Stomach smooth muscle (tissue), 2 donors: Measurements from ENCODE around the gene ABCD4.

Experiments
- H3K27ac ChIP-seq: one replicate; pipeline ENCODE4 v1.7.0; 2013; ENCODE audit warnings: mild to moderate bottlenecking, low read length, inconsistent platforms
- H3K27me3 ChIP-seq, 2 donors: one replicate each; pipeline ENCODE4 v1.7.0; 2013; ENCODE audit warnings: low read length in 2 of 2; ENCODE audit not compliant: insufficient read depth in 2 of 2, control insufficient read depth in 1 of 2
- H3K36me3 ChIP-seq, 2 donors: one replicate each; pipeline ENCODE4 v1.7.0; 2013; ENCODE audit warnings: low read length in 2 of 2; ENCODE audit not compliant: control insufficient read depth in 2 of 2, insufficient read depth in 2 of 2
- H3K4me1 ChIP-seq: one replicate; pipeline ENCODE4 v1.7.0; 2013; ENCODE audit warnings: low read length; ENCODE audit not compliant: control insufficient read depth, insufficient read depth
- H3K4me3 ChIP-seq, 2 donors: one replicate each; pipeline ENCODE4 v1.7.0; 2013; ENCODE audit warnings: low read length in 2 of 2
- H3K9ac ChIP-seq, 2 donors: one replicate each; pipeline ENCODE4 v1.7.0; 2013; ENCODE audit warnings: low read length in 2 of 2, mild to moderate bottlenecking in 1 of 2
- H3K9me3 ChIP-seq, 2 donors: one replicate each; pipeline ENCODE4 v1.7.0; 2013; ENCODE audit warnings: low read length in 2 of 2; ENCODE audit not compliant: control insufficient read depth in 2 of 2
- donor health status: healthy.
- donor health status: Pancreatic carcinoma.

Gene ABCD4

GRCh38 chr14:74243051-74243450, 59.7 kb downstream of the ABCD4 start:
- no peak overlapping the region for H3K9ac ChIP-seq
- no peak overlapping the region for H3K27ac ChIP-seq
- H3K9me3 ChIP-seq = no peaks in the 10 kb centered on the region
- H3K4me3 ChIP-seq = no peak overlapping the region
- H3K27me3 ChIP-seq = peaks cover 68 to 77% of the 10 kb centered on the region in 2 donors
- H3K36me3 ChIP-seq = no peaks in the 10 kb centered on the region
- peaks cover 24% of the 10 kb centered on the region for H3K4me1 ChIP-seq

DNA sequence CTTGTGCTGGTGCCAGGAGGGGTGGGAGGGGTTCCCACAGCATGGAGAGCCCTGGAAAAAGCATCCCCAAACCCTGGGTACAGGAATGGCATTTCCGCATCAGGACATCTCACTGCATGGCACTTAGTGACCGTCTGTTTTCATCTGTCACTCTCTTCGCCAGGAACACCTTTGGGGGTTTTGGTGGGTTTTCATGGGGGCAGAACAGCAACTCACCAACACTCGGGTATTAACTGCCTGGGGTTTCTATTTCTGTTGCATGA, 60.0 kb downstream of the ABCD4 start:
- no peak overlapping the region for H3K9ac ChIP-seq
- H3K27me3 ChIP-seq = peaks cover 68 to 80% of the 10 kb centered on the region in 2 donors
- no peak overlapping the region for H3K4me3 ChIP-seq
- H3K9me3 ChIP-seq = no peaks in the 10 kb centered on the region
- no peaks in the 10 kb centered on the region for H3K36me3 ChIP-seq
- no peak overlapping the region for H3K27ac ChIP-seq
- H3K4me1 ChIP-seq = peaks cover 24% of the 10 kb centered on the region

DNA sequence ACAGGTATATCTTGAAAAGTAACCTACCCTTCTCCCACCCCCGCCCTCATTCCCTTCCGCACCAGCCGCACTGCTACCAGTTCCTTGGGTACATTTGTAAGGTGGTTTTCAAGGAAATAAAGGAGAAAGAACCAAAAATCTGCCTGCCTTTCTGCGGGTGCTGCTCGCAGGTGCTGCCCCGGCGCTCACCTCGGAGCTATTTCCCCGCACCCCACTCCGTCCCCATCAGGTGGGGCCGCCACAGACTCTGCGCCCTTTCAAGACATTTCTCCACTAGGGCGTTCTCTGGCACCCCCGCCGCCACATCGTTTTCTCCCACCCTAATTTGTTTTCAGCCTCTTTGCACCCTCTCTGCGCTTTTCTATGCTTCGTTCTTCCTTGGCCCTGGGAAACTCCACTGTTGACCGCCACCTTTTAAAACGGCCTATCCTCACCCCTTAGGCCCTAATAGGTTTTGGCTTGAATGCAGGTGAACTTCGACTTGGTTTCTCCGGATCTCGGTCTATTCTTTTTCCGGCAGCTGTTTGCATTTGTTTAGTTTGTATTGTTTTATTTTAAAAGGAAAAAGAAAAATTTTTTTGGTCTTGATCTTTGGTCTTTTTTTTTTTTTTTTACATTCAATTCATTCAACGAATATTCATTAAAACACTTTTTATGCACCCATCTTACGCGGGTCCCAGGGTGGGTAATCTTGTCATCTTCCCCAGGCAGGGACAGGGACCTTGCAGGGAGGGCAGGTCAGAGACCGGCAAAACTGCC, 60.5 kb downstream of the ABCD4 start:
- Histone ChIP-seq H3K36me3 (no peaks in the 10 kb centered on the region), H3K9ac (no peak overlapping the region), H3K27me3 (peaks cover 70 to 84% of the 10 kb centered on the region in 2 donors)

DNA sequence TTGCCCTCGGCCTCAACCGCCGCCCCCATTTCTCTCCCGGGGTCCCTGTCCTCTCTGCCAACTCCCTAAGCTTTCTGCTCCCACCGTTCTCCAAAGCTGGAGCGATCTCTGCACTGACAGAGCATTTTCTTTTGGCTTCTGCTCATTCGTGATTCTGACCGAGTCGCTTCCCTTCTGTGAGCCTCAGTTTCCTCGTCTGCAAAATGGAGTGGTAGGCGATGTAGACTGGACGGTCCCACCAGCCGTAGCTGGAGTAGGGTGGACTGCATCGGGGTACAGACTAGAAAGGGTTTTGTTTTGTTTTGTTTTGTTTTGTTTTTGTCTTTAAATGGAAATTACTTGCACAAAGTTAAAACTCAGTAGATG, 61.1 kb downstream of the ABCD4 start:
- H3K4me1 ChIP-seq = peaks cover 24% of the 10 kb centered on the region
- no peak overlapping the region for H3K27ac ChIP-seq
- no peak overlapping the region for H3K9ac ChIP-seq
- no peaks in the 10 kb centered on the region for H3K36me3 ChIP-seq
- peak overlapping the region in 1 of 2 donors; percentile 66 for H3K4me3 ChIP-seq
- peaks cover 71 to 82% of the 10 kb centered on the region in 2 donors for H3K27me3 ChIP-seq
- H3K9me3 ChIP-seq = no peaks in the 10 kb centered on the region

More for the DNA sequence above, 60.5 kb downstream of the ABCD4 start:
- H3K27ac ChIP-seq = no peak overlapping the region
- H3K9me3 ChIP-seq = no peaks in the 10 kb centered on the region
- no peak overlapping the region for H3K4me3 ChIP-seq
- peaks cover 24% of the 10 kb centered on the region for H3K4me1 ChIP-seq

- peaks cover 71 to 76% of the 10 kb centered on the region in 2 donors for H3K27me3 ChIP-seq
- H3K9ac ChIP-seq = no peak overlapping the region
- H3K36me3 ChIP-seq = no peaks in the 10 kb centered on the region
- peak overlapping the region; percentile 57 to 66 for H3K4me3 ChIP-seq
- peaks cover 24% of the 10 kb centered on the region for H3K4me1 ChIP-seq
- no peaks in the 10 kb centered on the region for H3K9me3 ChIP-seq
- H3K27ac ChIP-seq = no peak overlapping the region
Observed at GRCh38 chr14:74240794-74241651, 61.7 kb downstream of the ABCD4 start.

GRCh38 chr14:74239848-74240793, 62.6 kb downstream of the ABCD4 start:
- Histone ChIP-seq H3K4me3 (peak overlapping the region; percentile 57 to 66), H3K36me3 (no peaks in the 10 kb centered on the region), H3K9me3 (no peaks in the 10 kb centered on the region), H3K9ac (no peak overlapping the region), H3K27me3 (peaks cover 69 to 70% of the 10 kb centered on the region in 2 donors), H3K27ac (no peak overlapping the region), H3K4me1 (peaks cover 24% of the 10 kb centered on the region)

- Histone ChIP-seq H3K9me3 (no peaks in the 10 kb centered on the region), H3K27ac (no peak within 1 kb of the TSS), H3K9ac (no peak within 1 kb of the TSS), H3K4me1 (peaks cover 24% of the 10 kb centered on the region), H3K36me3 (no peaks in the 10 kb centered on the region), H3K4me3 (peak within 1 kb of the TSS; percentile 57 to 66), H3K27me3 (peaks cover 64 to 67% of the 10 kb centered on the region in 2 donors)
Observed at GRCh38 chr14:74238974-74239847, 63.5 kb downstream of the ABCD4 start, which contains the start of gene VSX2. Gene VSX2, plus strand, starts transcription at chr14:74239449. Its CDS starts 113 bp downstream, at chr14:74239562.

DNA sequence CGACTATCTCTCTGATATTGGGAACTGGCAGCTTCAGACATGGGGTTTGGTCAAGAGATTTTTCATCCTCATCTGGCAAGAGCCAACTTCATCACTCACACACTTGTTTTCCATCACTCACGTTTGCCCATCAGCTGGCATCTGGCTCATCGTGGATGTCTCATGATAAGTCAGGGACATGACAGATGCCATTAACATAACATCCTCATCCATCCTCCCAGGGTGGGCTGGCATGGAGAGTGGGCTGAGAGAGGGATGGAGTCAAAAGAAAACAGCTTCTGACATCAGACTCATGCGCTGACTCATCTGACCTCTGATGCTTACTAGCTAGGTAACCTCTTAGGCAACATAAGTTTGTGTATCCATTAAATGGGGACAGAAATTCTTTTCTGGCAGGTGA, 65.3 kb downstream of the ABCD4 start:
- Histone ChIP-seq H3K9ac (no peak overlapping the region), H3K9me3 (peaks cover 0 to under 1% of the 10 kb centered on the region in 2 donors), H3K4me1 (peaks cover 24% of the 10 kb centered on the region), H3K4me3 (no peak overlapping the region), H3K36me3 (no peaks in the 10 kb centered on the region), H3K27me3 (peaks cover 51% of the 10 kb centered on the region in 2 donors), H3K27ac (no peak overlapping the region)
